WERI-Rb-1 (cell line): ENCODE measurements around the gene TMEM119.

ENCODE experiments used
- DNase-seq: peaks from one replicate; pipeline ENCODE4 v3.0.0-alpha.2; 2020
- H3K27ac ChIP-seq: fragments of 250-450 bp; sonication (Bioruptor Pico); 2 replicates; pipeline ENCODE4 v1.5.1; 2020; ENCODE audit warnings: mild to moderate bottlenecking, moderate library complexity
- H3K27me3 ChIP-seq: fragments of 250-450 bp; sonication (Bioruptor Pico); 2 replicates; pipeline ENCODE4 v1.5.1; 2021; ENCODE audit warnings: mild to moderate bottlenecking, low read depth, moderate library complexity; ENCODE audit not compliant: insufficient read depth, severe bottlenecking
- H3K36me3 ChIP-seq: fragments of 250-450 bp; sonication (Bioruptor Pico); 2 replicates; pipeline ENCODE4 v1.5.1; 2020; ENCODE audit warnings: mild to moderate bottlenecking, moderate library complexity
- H3K4me3 ChIP-seq: 2 replicates; pipeline ENCODE4 v1.5.1; 2011; ENCODE audit warnings: low read depth, mild to moderate bottlenecking, control low read depth, low read length
- H3K9me3 ChIP-seq: fragments of 250-450 bp; sonication (Bioruptor Pico); 2 replicates; pipeline ENCODE4 v1.5.1; 2021; ENCODE audit warnings: mild to moderate bottlenecking, moderate library complexity; ENCODE audit not compliant: severe bottlenecking
- TF ChIP-seq, protein P1 (sequence below): IDR thresholded peaks from 2 replicates; pipeline ENCODE4 v1.5.1; 2011; ENCODE audit warnings: low read depth, mild to moderate bottlenecking, control low read depth, inconsistent platforms, low read length

TMEM119 gene, protein sequence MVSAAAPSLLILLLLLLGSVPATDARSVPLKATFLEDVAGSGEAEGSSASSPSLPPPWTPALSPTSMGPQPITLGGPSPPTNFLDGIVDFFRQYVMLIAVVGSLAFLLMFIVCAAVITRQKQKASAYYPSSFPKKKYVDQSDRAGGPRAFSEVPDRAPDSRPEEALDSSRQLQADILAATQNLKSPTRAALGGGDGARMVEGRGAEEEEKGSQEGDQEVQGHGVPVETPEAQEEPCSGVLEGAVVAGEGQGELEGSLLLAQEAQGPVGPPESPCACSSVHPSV

DNA sequence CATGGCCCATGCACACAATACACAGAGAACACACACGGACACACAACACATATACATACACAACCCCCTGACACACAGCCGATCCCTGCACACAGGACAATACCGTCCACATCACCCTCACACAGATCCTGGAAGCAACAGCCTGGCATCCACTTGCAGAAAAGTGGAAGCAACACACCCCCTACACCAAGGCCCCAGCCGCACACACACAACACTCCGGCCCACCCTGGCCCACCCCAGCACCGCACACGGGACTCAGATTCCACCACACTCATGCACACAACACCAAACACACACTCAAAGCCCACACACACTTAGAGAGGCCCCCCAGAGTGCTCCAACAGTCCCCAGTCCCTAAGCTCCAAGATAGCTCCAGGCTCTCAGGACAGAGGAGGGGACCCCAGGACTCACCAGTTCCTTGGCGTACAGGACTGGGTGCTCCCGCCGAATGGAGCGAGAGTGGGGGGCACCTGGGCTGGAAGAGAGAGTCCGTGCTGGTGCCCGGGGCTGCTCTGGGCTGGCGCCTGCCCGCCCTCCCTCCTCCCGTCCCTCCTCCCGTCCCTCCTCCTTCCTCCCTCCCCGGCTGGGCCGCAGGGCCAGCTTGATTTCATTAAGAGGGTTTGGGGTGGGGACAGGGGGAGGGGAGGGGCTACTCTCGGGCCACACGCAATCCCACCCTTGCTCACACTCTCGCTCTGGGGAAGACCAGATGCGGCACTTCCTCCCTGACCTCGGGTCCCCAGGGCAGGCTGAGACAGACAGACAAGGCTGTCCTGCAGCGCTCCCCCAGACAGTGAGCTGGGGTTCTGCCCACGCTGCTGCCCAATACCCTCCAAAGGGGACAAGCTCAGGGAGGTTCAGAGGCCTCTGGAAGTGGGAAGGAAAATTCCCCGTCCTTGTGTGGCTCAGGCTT lies at the start of gene TMEM119:
Gene TMEM119 (minus strand): TSS at position 526 of the 913 bp plus-strand sequence. CDS start 5,701 bp downstream, outside the sequence.
- peak; percentile 32 for DNase-seq
- Histone ChIP-seq H3K27ac (no peak within 1 kb of the TSS), H3K27me3 (no peaks in the 10 kb centered on the region), H3K36me3 (no peaks in the 10 kb centered on the region), H3K9me3 (no peaks in the 10 kb centered on the region), H3K4me3 (no peak within 1 kb of the TSS)
- TF ChIP-seq, protein P1, sequence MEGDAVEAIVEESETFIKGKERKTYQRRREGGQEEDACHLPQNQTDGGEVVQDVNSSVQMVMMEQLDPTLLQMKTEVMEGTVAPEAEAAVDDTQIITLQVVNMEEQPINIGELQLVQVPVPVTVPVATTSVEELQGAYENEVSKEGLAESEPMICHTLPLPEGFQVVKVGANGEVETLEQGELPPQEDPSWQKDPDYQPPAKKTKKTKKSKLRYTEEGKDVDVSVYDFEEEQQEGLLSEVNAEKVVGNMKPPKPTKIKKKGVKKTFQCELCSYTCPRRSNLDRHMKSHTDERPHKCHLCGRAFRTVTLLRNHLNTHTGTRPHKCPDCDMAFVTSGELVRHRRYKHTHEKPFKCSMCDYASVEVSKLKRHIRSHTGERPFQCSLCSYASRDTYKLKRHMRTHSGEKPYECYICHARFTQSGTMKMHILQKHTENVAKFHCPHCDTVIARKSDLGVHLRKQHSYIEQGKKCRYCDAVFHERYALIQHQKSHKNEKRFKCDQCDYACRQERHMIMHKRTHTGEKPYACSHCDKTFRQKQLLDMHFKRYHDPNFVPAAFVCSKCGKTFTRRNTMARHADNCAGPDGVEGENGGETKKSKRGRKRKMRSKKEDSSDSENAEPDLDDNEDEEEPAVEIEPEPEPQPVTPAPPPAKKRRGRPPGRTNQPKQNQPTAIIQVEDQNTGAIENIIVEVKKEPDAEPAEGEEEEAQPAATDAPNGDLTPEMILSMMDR, result no peak

DNA sequence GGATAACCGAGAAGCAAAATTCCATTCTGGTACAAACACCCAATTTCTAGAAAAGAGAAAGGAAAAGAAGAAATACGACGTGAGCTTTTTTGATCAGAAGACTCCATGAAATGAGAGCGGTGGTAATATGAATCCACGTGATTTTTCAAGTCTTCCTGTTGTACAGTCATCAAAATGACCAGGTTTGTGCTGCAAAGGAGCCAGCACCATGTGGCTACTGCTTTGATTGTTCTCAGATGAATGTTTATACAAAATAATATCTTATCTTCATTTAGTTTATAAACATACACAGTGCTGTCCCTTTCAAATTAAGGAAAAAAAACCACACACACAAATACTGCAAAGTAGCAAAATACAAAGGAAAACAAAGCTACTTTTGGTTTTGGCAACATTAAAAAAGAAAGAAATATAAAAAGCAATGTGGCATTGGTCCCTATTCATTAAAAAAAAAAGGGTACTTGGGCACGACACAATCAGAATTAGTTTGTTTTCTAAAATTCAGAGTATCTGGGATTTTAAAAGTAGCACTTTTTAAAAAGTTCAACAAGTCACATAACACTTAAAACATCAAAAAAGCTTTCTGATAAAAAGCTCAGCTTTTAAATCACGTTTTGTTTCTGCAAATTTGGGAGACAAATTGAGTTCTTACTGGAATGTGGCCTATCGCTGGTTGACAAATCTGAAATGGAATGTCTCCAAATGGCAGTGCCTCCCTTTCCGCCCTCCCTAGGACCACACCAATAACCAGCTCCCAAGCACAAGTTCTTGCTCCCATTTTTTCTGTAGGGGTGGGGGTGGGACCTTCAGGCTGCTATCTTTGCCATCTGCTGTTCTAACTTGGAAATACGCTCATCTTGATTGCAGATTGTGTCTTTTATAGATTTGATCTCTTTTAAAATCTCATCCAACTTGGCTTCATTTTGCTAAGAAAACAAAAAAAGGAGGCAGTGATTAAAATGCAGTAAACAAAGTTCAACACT lies 49.0 kb upstream of the TMEM119 start:
- TF ChIP-seq, protein P1, result 0 out of 2 replicates have a peak, but pooled peaks have one; percentile 19
- no peak overlapping the region for H3K27ac ChIP-seq
- peaks cover 50% of the 10 kb centered on the region for H3K36me3 ChIP-seq

DNA sequence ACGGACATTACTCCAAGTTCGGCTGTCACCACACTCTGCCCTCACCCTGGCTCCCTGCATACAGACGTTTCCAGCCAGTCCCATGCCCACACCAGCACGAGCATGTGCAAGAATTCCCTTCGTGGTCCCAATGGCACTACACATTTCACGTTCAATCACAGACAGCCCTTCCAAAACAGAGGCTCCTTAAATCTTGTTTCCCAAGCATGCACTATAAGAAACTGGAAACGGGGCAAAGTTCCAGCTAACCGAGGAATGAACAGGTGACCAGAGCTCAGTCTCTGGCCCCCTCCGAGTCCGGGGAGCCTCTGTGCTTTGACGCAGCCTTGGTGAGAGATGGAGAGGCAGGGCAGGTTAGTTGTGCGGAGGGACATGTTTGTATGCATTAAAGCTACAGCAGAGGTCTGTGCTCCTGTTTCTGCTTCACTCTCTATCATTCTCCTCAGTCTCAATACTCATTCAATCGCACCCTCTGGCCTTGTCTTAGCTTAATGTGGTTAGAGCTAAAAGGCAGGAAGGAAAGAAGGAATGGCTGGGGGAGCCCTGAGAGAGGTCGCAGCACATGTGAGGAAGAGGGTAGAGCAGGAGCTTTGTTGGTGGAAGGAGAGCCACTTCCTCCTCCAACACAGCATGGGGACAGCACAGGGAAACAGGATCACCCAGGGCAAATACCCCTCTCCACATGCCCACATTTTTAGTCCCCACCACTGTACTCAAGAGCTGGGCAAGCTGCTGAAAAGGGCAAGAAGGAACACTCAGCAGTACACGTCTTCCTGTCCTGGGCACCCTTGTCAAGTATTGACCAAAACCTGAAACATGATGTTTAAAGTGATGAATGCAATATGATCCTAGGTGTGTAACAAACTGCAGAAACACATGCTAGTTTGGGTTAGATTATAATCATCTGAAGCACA lies 48.1 kb upstream of the TMEM119 start:
- H3K4me3 ChIP-seq, result no peak overlapping the region
- H3K27me3 ChIP-seq, result no peaks in the 10 kb centered on the region
- no peak for DNase-seq
- peaks cover 43% of the 10 kb centered on the region for H3K36me3 ChIP-seq
- no peak overlapping the region for H3K27ac ChIP-seq
- TF ChIP-seq, protein P1, result no peak
- H3K9me3 ChIP-seq, result no peaks in the 10 kb centered on the region

More for the DNA sequence above, 49.0 kb upstream of the TMEM119 start:
- Histone ChIP-seq H3K27me3 (no peaks in the 10 kb centered on the region), H3K9me3 (no peaks in the 10 kb centered on the region), H3K4me3 (no peak overlapping the region)
- DNase-seq, result no peak

DNA sequence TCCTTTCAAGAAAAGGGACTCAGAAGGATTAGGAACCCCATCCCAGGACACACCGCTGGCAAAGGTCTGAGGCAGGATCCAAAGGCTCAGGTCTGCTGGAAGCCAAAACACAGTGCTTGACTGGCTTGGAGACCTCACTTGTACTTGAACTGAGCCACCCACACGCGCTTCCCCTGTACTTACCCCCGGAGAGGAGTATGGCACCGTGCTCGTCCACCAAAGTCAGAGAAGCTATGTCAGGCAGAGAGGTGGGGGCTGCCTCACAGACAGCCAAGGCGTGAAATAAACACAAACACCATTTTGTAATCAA lies 46.9 kb upstream of the TMEM119 start:
- TF ChIP-seq, protein P1, result no peak
- Histone ChIP-seq H3K4me3 (no peak overlapping the region), H3K36me3 (peaks cover 37% of the 10 kb centered on the region), H3K9me3 (no peaks in the 10 kb centered on the region), H3K27me3 (no peaks in the 10 kb centered on the region), H3K27ac (no peak overlapping the region)
- DNase-seq, result no peak
